MM.1S (cell line): ENCODE results near the gene ALPI.

Experiments
- DNase-seq: peaks from one replicate; pipeline ENCODE4 v3.0.0-alpha.2; 2015
- H2AFZ ChIP-seq: fragments of 300-600 bp; sonication (generic); 2 replicates; pipeline ENCODE4 v1.6.0; 2016; ENCODE audit warnings: antibody characterized with exemption, low read length
- H3F3A ChIP-seq: fragments of 300-600 bp; sonication (generic); 2 replicates; pipeline ENCODE4 v1.6.1; 2016; ENCODE audit warnings: mild to moderate bottlenecking, antibody characterized with exemption, low read length, moderate library complexity, mixed read lengths; ENCODE audit not compliant: insufficient read depth
- H3K27ac ChIP-seq: fragments of 300-600 bp; sonication (generic); 2 replicates; pipeline ENCODE4 v1.5.1; 2016; ENCODE audit warnings: mild to moderate bottlenecking, low read length
- H3K27me3 ChIP-seq: fragments of 300-600 bp; sonication (generic); replicated peaks from 2 replicates; pipeline ENCODE4 v1.6.0; 2016; ENCODE audit warnings: low read length; ENCODE audit not compliant: insufficient read depth
- H3K36me3 ChIP-seq: fragments of 300-600 bp; sonication (generic); replicated peaks from 2 replicates; pipeline ENCODE4 v1.6.1; 2016; ENCODE audit warnings: mild to moderate bottlenecking, low read length, mixed read lengths; ENCODE audit not compliant: insufficient read depth
- H3K4me1 ChIP-seq: fragments of 300-600 bp; sonication (generic); 2 replicates; pipeline ENCODE4 v1.6.1; 2016; ENCODE audit warnings: low read length, mixed read lengths
- H3K4me2 ChIP-seq: fragments of 300-600 bp; sonication (generic); 2 replicates; pipeline ENCODE4 v1.6.0; 2016; ENCODE audit warnings: low read depth, low read length
- H3K4me3 ChIP-seq: fragments of 300-600 bp; sonication (generic); 2 replicates; pipeline ENCODE4 v1.5.1; 2016; ENCODE audit warnings: low read length, mixed read lengths
- H3K79me2 ChIP-seq: fragments of 300-600 bp; sonication (generic); 2 replicates; pipeline ENCODE4 v1.6.1; 2016; ENCODE audit warnings: mixed run types, low read length, mixed read lengths
- H3K9ac ChIP-seq: fragments of 300-600 bp; sonication (generic); 2 replicates; pipeline ENCODE4 v1.6.1; 2016; ENCODE audit warnings: low read length, mixed read lengths
- H3K9me2 ChIP-seq: fragments of 300-600 bp; sonication (generic); replicated peaks from 2 replicates; pipeline ENCODE4 v1.6.1; 2016; ENCODE audit warnings: mild to moderate bottlenecking, low read length, mixed read lengths; ENCODE audit not compliant: insufficient read depth
- H3K9me3 ChIP-seq: fragments of 300-600 bp; sonication (generic); replicated peaks from 2 replicates; pipeline ENCODE4 v1.6.1; 2016; ENCODE audit warnings: mild to moderate bottlenecking, low read length, mixed read lengths; ENCODE audit not compliant: insufficient read depth
- H4K20me1 ChIP-seq: fragments of 300-600 bp; sonication (generic); 2 replicates; pipeline ENCODE4 v1.6.1; 2016; ENCODE audit warnings: mild to moderate bottlenecking, low read length, moderate library complexity, mixed read lengths; ENCODE audit not compliant: insufficient read depth
- CTCF ChIP-seq: fragments of 300-600 bp; sonication (generic); IDR thresholded peaks from 2 replicates; pipeline ENCODE4 v1.5.1; 2016; ENCODE audit warnings: antibody characterized with exemption, low read length, mixed read lengths
- EZH2 ChIP-seq: fragments of 300-600 bp; sonication (generic); optimal IDR thresholded peaks from 2 replicates; pipeline ENCODE3; 2017; ENCODE audit warnings: low read depth, mild to moderate bottlenecking, antibody characterized with exemption, low read length, mixed read lengths
- EZH2phosphoT487 ChIP-seq: fragments of 300-600 bp; sonication (generic); IDR thresholded peaks from 2 replicates; pipeline ENCODE4 v1.6.1; 2018; ENCODE audit warnings: antibody characterized with exemption, low read length

Gene ALPI

GRCh38 chr2:232436381-232437194 lies 19.4 kb upstream of the ALPI start:
- no peaks in the 10 kb centered on the region for H4K20me1 ChIP-seq
- H3K9me2 ChIP-seq = no peaks in the 10 kb centered on the region
- H3K79me2 ChIP-seq = no peaks in the 10 kb centered on the region
- H3K36me3 ChIP-seq = no peaks in the 10 kb centered on the region
- no peaks in the 10 kb centered on the region for H3K9me3 ChIP-seq
- H3K27me3 ChIP-seq = no peaks in the 10 kb centered on the region
- no peak overlapping the region for H3K27ac ChIP-seq
- no peak overlapping the region for H2AFZ ChIP-seq
- H3K4me3 ChIP-seq = no peak overlapping the region
- H3K4me2 ChIP-seq = no peak overlapping the region
- no peak for DNase-seq
- no peak overlapping the region for H3K9ac ChIP-seq
- no peaks in the 10 kb centered on the region for H3F3A ChIP-seq
- no peak for TF ChIP-seq EZH2
- TF ChIP-seq EZH2phosphoT487 = no peak
- no peak for TF ChIP-seq CTCF
- no peaks in the 10 kb centered on the region for H3K4me1 ChIP-seq

DNA sequence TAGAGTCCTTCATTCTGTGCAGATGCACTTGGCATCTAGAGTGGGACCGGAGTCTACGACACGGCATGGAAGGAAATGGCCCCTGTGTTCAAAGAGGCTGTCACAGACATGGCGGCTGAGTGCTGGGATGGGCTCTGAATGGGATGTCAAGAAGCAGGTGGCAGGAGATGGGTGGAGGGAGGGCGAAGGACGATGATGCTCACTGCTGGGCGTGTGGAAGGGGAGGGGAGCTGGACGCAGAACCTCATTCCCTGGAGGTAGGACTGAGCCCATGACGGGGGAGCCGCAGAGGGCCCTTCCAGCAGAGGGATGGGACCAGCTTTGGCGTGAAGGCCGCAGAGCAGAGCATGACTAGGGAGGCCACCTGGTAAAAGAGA lies 18.8 kb upstream of the ALPI start:
- Histone ChIP-seq H3K9me3 (no peaks in the 10 kb centered on the region), H3K27ac (no peak overlapping the region), H3K36me3 (no peaks in the 10 kb centered on the region), H3K4me3 (no peak overlapping the region), H3K4me1 (no peaks in the 10 kb centered on the region), H3K9ac (no peak overlapping the region), H2AFZ (no peak overlapping the region), H3K4me2 (no peak overlapping the region), H3K27me3 (no peaks in the 10 kb centered on the region), H3K79me2 (no peaks in the 10 kb centered on the region), H4K20me1 (no peaks in the 10 kb centered on the region), H3K9me2 (no peaks in the 10 kb centered on the region), H3F3A (no peaks in the 10 kb centered on the region)
- no peak for DNase-seq
- TF ChIP-seq EZH2phosphoT487 (no peak), EZH2 (no peak), CTCF (no peak)

DNA sequence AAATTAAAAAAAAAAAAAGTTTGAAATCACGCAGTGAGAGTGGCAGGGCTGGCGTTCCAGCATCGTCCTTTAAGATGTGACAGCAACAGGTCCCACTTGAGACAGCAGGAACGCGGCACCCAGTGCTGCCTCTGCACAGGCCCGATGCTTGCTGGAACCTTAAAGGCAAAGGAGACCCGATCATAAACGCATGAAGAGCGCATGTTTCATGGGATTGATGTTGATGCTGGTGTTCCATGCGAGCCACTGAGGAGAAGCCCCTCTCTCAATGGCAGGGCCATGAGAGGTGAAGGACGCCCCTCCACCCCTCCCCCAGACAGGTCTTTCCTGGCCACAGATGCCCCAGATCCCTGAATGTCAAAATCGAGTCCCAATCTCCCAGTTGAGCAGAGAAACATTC lies 17.9 kb upstream of the ALPI start:
- Histone ChIP-seq H3F3A (no peaks in the 10 kb centered on the region), H3K27ac (no peak overlapping the region), H3K4me1 (no peaks in the 10 kb centered on the region), H3K79me2 (no peaks in the 10 kb centered on the region), H3K4me3 (no peak overlapping the region), H3K4me2 (no peak overlapping the region), H3K9me2 (no peaks in the 10 kb centered on the region), H3K9me3 (no peaks in the 10 kb centered on the region), H3K27me3 (no peaks in the 10 kb centered on the region), H2AFZ (no peak overlapping the region), H3K9ac (no peak overlapping the region), H3K36me3 (no peaks in the 10 kb centered on the region), H4K20me1 (no peaks in the 10 kb centered on the region)
- no peak for DNase-seq
- no peak for TF ChIP-seq EZH2phosphoT487
- no peak for TF ChIP-seq EZH2
- no peak for TF ChIP-seq CTCF
